Myocyte (in vitro differentiated cells): ENCODE results near the gene DIP2A. TPM values are rescaled to one million over a fixed set of nuclear protein-coding genes. Genes with fewer than 3 reads are reported as not detected.
"Not testable (repeated sequence)": the region's sequence is repeated elsewhere in the genome, so short reads cannot be mapped to it uniquely, and the experiment has no call there.

Experiments used
- DNase-seq: peaks from one replicate; pipeline ENCODE4 v3.0.0-alpha.2; 2012; ENCODE audit warnings: low read depth
- total RNA-seq: library from RNA; depleted of rRNA; stranded (reverse); fragments of >200 nt; gene quantifications from 2 replicates; pipeline ENCODE4 v1.2.3, GENCODE V29; 2014

DIP2A gene
- total RNA-seq, 1 donor from 2014 or later, result 14.6 TPM

GRCh38 chr21:46425571-46425970 lies 33.1 kb upstream of the DIP2A start:
- no peak for DNase-seq

- no peak for DNase-seq
Measured at GRCh38 chr21:46426313-46427046, 32.2 kb upstream of the DIP2A start.

- DNase-seq, result no peak
Measured at GRCh38 chr21:46427516-46427915, 31.2 kb upstream of the DIP2A start.

- DNase-seq, result no peak
Measured at GRCh38 chr21:46428286-46428685, 30.4 kb upstream of the DIP2A start.

- DNase-seq, result no peak
Measured at GRCh38 chr21:46428987-46429710, 29.5 kb upstream of the DIP2A start.

GRCh38 chr21:46429754-46430681 lies 28.7 kb upstream of the DIP2A start:
- no peak for DNase-seq

- no peak for DNase-seq
Measured at GRCh38 chr21:46431448-46431847, 27.2 kb upstream of the DIP2A start.

GRCh38 chr21:46431884-46432488 lies 26.7 kb upstream of the DIP2A start:
- DNase-seq, result no peak

GRCh38 chr21:46433116-46433515 lies 25.6 kb upstream of the DIP2A start:
- DNase-seq, result not testable (repeated sequence)

- DNase-seq, result no peak
Measured at GRCh38 chr21:46434322-46434958, 24.3 kb upstream of the DIP2A start.

GRCh38 chr21:46435786-46436227 lies 22.9 kb upstream of the DIP2A start:
- DNase-seq, result no peak

GRCh38 chr21:46436621-46437020 lies 22.1 kb upstream of the DIP2A start:
- no peak for DNase-seq

- DNase-seq, result no peak
Measured at GRCh38 chr21:46437096-46437498, 21.6 kb upstream of the DIP2A start.

GRCh38 chr21:46437511-46437910 lies 21.2 kb upstream of the DIP2A start:
- DNase-seq, result no peak

- DNase-seq, result no peak
Measured at GRCh38 chr21:46438241-46438640, 20.4 kb upstream of the DIP2A start.

GRCh38 chr21:46439906-46440305 lies 18.8 kb upstream of the DIP2A start:
- no peak for DNase-seq

GRCh38 chr21:46441331-46441730 lies 17.4 kb upstream of the DIP2A start:
- no peak for DNase-seq

- DNase-seq, result no peak
Measured at GRCh38 chr21:46441961-46442498, 16.7 kb upstream of the DIP2A start.

- DNase-seq, result no peak
Measured at GRCh38 chr21:46442938-46443337, 15.8 kb upstream of the DIP2A start.

- DNase-seq, result no peak
Measured at GRCh38 chr21:46443910-46444309, 14.8 kb upstream of the DIP2A start.
